SK-N-SH (cell line): ENCODE data around the gene PASK. TPM values are rescaled to one million over a fixed set of nuclear protein-coding genes. Genes with fewer than 3 reads are reported as not detected.

Source experiments
- CTCF ChIA-PET: fragments of 300-600, 350-600 bp; formaldehyde crosslinking; extraction: SDS; loops from one replicate; lab custom pipeline; 2021; lab: Yijun Ruan, JAX
- POLR2A ChIA-PET: fragments of 350-600 bp; sonication (Branson Sonifier 250); formaldehyde crosslinking; extraction: SDS; loops from one replicate; lab custom pipeline; 2020; ENCODE audit warnings: antibody characterized with exemption, inconsistent platforms; lab: Yijun Ruan, JAX
- DNase-seq: peaks from one replicate; pipeline ENCODE4 v3.0.0; 2012
- H2AFZ ChIP-seq: fragments of 200-600 bp; sonication (generic); 2 replicates; pipeline ENCODE4 v1.8.1; 2016; ENCODE audit warnings: antibody characterized with exemption, mild to moderate bottlenecking, low read depth
- H3F3A ChIP-seq: fragments of 200-600 bp; sonication (generic); replicated peaks from 2 replicates; pipeline ENCODE3; 2016; ENCODE audit warnings: antibody characterized with exemption, mild to moderate bottlenecking; ENCODE audit not compliant: insufficient read depth
- H3K27ac ChIP-seq, 2 experiments: fragments of 200-500 bp in 1 of 2; fragments of 200-600 bp in 1 of 2; sonication (Bioruptor generic) in 1 of 2; sonication (generic), shearing (Covaris generic) in 1 of 2; 2 replicates each; pipeline versions ENCODE4 v1.5.1 to v1.6.1; 2014 to 2016; ENCODE audit warnings: low read depth in 2 of 2, inconsistent platforms in 1 of 2, low read length in 1 of 2, mild to moderate bottlenecking in 1 of 2, mixed read lengths in 1 of 2
- H3K27me3 ChIP-seq: fragments of 200-600 bp; sonication (generic), shearing (Covaris generic); 2 replicates; pipeline ENCODE4 v1.6.1; 2016; ENCODE audit warnings: mixed run types; ENCODE audit not compliant: insufficient read depth
- H3K36me3 ChIP-seq, 2 experiments: fragments of 200-500 bp in 1 of 2; fragments of 200-600 bp in 1 of 2; sonication (Bioruptor generic) in 1 of 2; sonication (generic) in 1 of 2; replicated peaks in 1 of 2; 2 replicates each; pipeline versions ENCODE3 to v1.5.1; 2014 to 2016; ENCODE audit warnings: low read length in 1 of 2, mild to moderate bottlenecking in 1 of 2; ENCODE audit not compliant: insufficient read depth in 2 of 2, control insufficient read depth in 1 of 2
- H3K4me1 ChIP-seq, 2 experiments: fragments of 200-500 bp in 1 of 2; fragments of 200-600 bp in 1 of 2; sonication (Bioruptor generic) in 1 of 2; sonication (generic), shearing (Covaris generic) in 1 of 2; 2 replicates each; pipeline versions ENCODE4 v1.5.1 to v1.6.1; 2014 to 2016; ENCODE audit warnings: low read depth in 1 of 2, low read length in 1 of 2, mixed run types in 1 of 2; ENCODE audit not compliant: insufficient read depth in 2 of 2, control insufficient read depth in 1 of 2
- H3K4me2 ChIP-seq: fragments of 200-600 bp; sonication (generic), shearing (Covaris generic); 2 replicates; pipeline ENCODE4 v1.6.1; 2017; ENCODE audit warnings: mixed run types
- H3K4me3 ChIP-seq, 2 experiments: fragments of 200-500 bp in 1 of 2; fragments of 200-600 bp in 1 of 2; sonication (Bioruptor generic) in 1 of 2; sonication (generic), shearing (Covaris generic) in 1 of 2; 2 replicates each; pipeline versions ENCODE4 v1.5.1 to v1.8.1; 2014 to 2016; ENCODE audit warnings: low read depth in 2 of 2, inconsistent platforms in 1 of 2, low read length in 1 of 2, mild to moderate bottlenecking in 1 of 2, mixed read lengths in 1 of 2, moderate library complexity in 1 of 2
- H3K79me2 ChIP-seq: fragments of 200-600 bp; sonication (generic); 2 replicates; pipeline ENCODE4 v1.8.1; 2017; ENCODE audit warnings: mild to moderate bottlenecking; ENCODE audit not compliant: insufficient read depth
- H3K9ac ChIP-seq: fragments of 200-600 bp; sonication (generic); 2 replicates; pipeline ENCODE4 v1.6.1; 2017; ENCODE audit warnings: mixed run types
- H3K9me2 ChIP-seq: fragments of 200-600 bp; sonication (generic); 2 replicates; pipeline ENCODE4 v1.6.1; 2017; ENCODE audit warnings: mixed run types
- H3K9me3 ChIP-seq: fragments of 200-600 bp; sonication (generic); 2 replicates; pipeline ENCODE4 v1.6.1; 2017; ENCODE audit warnings: mixed run types, mild to moderate bottlenecking, moderate library complexity
- H4K20me1 ChIP-seq: fragments of 200-600 bp; sonication (generic); 2 replicates; pipeline ENCODE4 v1.6.1; 2017; ENCODE audit warnings: mild to moderate bottlenecking, mixed run types; ENCODE audit not compliant: insufficient read depth
- CHD2 ChIP-seq: fragments of 150-350 bp; IDR thresholded peaks from 2 replicates; pipeline ENCODE4 v1.6.1; 2018; ENCODE audit warnings: low read length; ENCODE audit not compliant: partially characterized antibody
- ELF1 ChIP-seq: IDR thresholded peaks from 2 replicates; pipeline ENCODE4 v1.4.0; 2012
- EZH2phosphoT487 ChIP-seq: fragments of 200-600 bp; sonication (generic); IDR thresholded peaks from 2 replicates; pipeline ENCODE4 v1.6.1; 2017; ENCODE audit warnings: low read depth, mixed run types, mild to moderate bottlenecking, antibody characterized with exemption, moderate library complexity, borderline replicate concordance
- FOXJ3 ChIP-seq: sonication (generic); formaldehyde crosslinking; IDR thresholded peaks from 2 replicates; pipeline ENCODE4 v1.5.1; 2020; ENCODE audit warnings: mild to moderate bottlenecking, missing genetic modification reagents
- FOXM1 ChIP-seq: IDR thresholded peaks from 2 replicates; pipeline ENCODE4 v1.4.0; 2012; ENCODE audit warnings: low read depth, mild to moderate bottlenecking
- GABPA ChIP-seq: IDR thresholded peaks from 2 replicates; pipeline ENCODE4 v1.4.0; 2012; ENCODE audit warnings: low read depth, mild to moderate bottlenecking
- GATA2 ChIP-seq: sonication (generic); formaldehyde crosslinking; IDR thresholded peaks from 2 replicates; pipeline ENCODE4 v1.5.0; 2020; ENCODE audit warnings: mild to moderate bottlenecking, missing genetic modification reagents
- JUND ChIP-seq: IDR thresholded peaks from 2 replicates; pipeline ENCODE4 v1.4.0; 2012
- MEF2A ChIP-seq: IDR thresholded peaks from 2 replicates; pipeline ENCODE4 v1.4.0; 2012; ENCODE audit warnings: low read depth, borderline replicate concordance
- RFX5 ChIP-seq: IDR thresholded peaks from 2 replicates; pipeline ENCODE4 v1.6.1; 2012; ENCODE audit warnings: mild to moderate bottlenecking, improper control_type of control experiment, low read length
- RXRA ChIP-seq: IDR thresholded peaks from 2 replicates; pipeline ENCODE4 v1.4.0; 2012; ENCODE audit warnings: low read depth, mild to moderate bottlenecking, borderline replicate concordance
- TAF1 ChIP-seq: IDR thresholded peaks from 2 replicates; pipeline ENCODE4 v1.6.1; 2012; ENCODE audit warnings: low read depth, mild to moderate bottlenecking, low read length, moderate library complexity, borderline replicate concordance
- WGBS: methylation state at CpG from one replicate; pipeline ENCODE4 v1.1.6; 2017; ENCODE audit warnings: low lambda C conversion rate; 5-methylcytosine and 5-hydroxymethylcytosine counted together
- polyA plus RNA-seq, 3 experiments: library from polyadenylated mRNA; depleted of rRNA; stranded (reverse); fragments of >200 nt; gene quantifications; 2 replicates each; pipeline ENCODE4 v1.2.3, GENCODE V29; 2012
- TF ChIP-seq, protein P1 (sequence below): IDR thresholded peaks from 2 replicates; pipeline ENCODE4 v1.4.0; 2012; ENCODE audit warnings: low read depth, borderline replicate concordance
- TF ChIP-seq, protein P2 (sequence below): IDR thresholded peaks from 2 replicates; pipeline ENCODE4; 2012
- TF ChIP-seq, protein P3 (sequence below): IDR thresholded peaks from 2 replicates; pipeline ENCODE4 v1.6.1; 2012; ENCODE audit warnings: mild to moderate bottlenecking, low read depth, low read length, moderate library complexity
- TF ChIP-seq, protein P4 (sequence below): IDR thresholded peaks from 2 replicates; pipeline ENCODE4 v1.4.0; 2012; ENCODE audit warnings: low read depth, borderline replicate concordance
- TF ChIP-seq, protein P5 (sequence below): fragments of 150-350 bp; IDR thresholded peaks from 2 replicates; pipeline ENCODE4 v1.6.1; 2017; ENCODE audit warnings: antibody characterized with exemption, low read length, low read depth, borderline replicate concordance

The PASK gene
- polyA plus RNA-seq, 1 of the 3 experiments (the other 2 are of a cell fraction) = 6.3 TPM

DNA sequence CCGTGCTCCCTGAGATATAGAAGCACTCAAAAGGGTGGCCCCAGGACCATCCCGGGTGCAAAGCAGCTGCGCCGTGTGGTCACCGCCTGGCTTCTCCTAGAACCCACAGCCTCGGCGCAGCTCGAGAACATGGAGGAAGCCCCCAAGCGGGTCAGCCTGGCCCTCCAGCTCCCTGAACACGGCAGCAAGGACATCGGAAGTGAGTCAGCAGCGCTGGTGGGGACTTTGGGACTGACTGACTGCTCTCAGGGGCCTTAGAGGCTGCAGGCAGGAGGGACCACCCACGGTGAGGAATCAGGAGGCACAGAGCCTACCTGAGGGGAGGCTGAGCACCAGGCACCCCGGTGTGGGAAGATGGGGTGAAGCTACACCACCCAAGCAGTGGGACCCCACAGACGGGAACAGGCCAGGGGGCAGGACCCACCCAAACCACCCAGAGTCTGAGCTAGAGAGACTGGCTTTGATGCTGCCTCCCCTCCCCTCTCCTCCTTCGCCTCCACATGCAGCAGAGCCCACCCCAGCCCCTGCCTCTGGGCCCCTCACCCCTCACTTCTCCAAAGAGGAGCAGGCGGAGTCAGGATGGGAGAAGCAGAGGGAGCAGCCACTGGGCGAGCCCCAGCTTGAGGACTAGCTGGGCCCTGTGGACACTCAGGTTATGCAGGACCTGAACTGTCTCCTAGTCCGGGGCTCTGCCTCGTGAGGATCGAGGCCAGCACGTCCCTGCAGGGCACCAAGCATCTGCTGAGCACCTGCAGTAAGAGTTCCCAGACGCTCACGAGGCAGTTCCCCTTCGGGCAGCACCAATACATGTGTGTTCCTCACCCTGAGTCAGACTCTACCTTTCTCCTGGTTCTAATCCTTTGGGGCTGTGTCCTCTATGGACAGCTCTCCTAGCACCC is 75.9 kb downstream of the PASK start:
- Histone ChIP-seq H3K4me1 (no peaks in the 10 kb centered on the region; a peak in 1 of 4 replicates), H3K9ac (no peak overlapping the region), H3K9me2 (no peaks in the 10 kb centered on the region), H3K4me2 (no peak overlapping the region), H3K9me3 (no peaks in the 10 kb centered on the region), H3K79me2 (no peaks in the 10 kb centered on the region), H3K27ac (no peak overlapping the region), H2AFZ (no peak overlapping the region), H3K4me3 (no peak overlapping the region), H3K27me3 (no peaks in the 10 kb centered on the region), H4K20me1 (no peaks in the 10 kb centered on the region), H3F3A (no peaks in the 10 kb centered on the region), H3K36me3 (no peaks in the 10 kb centered on the region)
- POLR2A ChIA-PET = no interaction called here
- no peak for DNase-seq
- CTCF ChIA-PET = interaction anchor here (1.1 to 1.5 kb wide), 3 partner anchors 67 to 222 kb away, joined by 3 to 5 read pairs (median 4); no protein-coding TSS in a partner anchor
- 63% methylated on average over 8 of the region's 25 CpGs for WGBS
- TF ChIP-seq JUND (no peak), MEF2A (no peak), CHD2 (no peak), RXRA (no peak), RFX5 (no peak), EZH2phosphoT487 (no peak), ELF1 (no peak), FOXM1 (no peak), TAF1 (no peak), GABPA (no peak), GATA2 (CRISPR knock-in tag) (no peak)
- TF ChIP-seq, protein P1, sequence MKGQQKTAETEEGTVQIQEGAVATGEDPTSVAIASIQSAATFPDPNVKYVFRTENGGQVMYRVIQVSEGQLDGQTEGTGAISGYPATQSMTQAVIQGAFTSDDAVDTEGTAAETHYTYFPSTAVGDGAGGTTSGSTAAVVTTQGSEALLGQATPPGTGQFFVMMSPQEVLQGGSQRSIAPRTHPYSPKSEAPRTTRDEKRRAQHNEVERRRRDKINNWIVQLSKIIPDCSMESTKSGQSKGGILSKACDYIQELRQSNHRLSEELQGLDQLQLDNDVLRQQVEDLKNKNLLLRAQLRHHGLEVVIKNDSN = no peak
- TF ChIP-seq, protein P2, sequence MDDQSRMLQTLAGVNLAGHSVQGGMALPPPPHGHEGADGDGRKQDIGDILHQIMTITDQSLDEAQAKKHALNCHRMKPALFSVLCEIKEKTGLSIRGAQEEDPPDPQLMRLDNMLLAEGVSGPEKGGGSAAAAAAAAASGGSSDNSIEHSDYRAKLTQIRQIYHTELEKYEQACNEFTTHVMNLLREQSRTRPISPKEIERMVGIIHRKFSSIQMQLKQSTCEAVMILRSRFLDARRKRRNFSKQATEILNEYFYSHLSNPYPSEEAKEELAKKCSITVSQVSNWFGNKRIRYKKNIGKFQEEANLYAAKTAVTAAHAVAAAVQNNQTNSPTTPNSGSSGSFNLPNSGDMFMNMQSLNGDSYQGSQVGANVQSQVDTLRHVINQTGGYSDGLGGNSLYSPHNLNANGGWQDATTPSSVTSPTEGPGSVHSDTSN = no peak

DNA sequence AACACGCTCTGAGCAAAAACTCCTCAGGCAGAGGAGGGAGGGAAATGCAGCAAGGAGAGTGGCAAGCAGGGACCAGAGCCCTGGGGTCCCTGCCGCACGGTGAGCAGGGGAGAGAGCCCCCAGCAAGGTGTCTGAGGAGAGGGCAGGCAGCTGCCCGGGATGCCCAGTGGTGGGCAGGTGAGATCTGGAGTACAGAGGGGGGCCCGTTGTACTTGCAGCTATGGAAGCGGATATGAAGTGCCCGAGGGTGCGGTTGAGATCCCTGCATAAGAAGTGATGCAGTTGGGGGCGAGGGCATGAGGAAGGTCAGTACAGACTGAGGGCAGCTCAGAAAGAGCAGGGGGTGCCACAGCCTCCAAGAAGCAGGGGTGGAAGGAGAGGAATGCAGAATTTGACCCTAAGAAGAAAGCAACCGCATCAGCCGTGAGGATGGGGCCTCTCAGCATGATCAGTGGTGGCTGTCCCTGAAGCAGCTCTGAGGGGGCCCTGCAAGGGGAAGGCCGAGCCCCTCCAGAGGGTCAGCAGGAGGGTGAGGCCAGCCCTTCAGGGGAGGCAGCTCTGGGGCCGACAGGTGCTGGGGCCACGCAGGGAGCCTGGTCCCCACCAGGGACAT is 76.6 kb downstream of the PASK start:
- no peak overlapping the region for H3K4me2 ChIP-seq
- no peak overlapping the region for H2AFZ ChIP-seq
- no peaks in the 10 kb centered on the region; a peak in 1 of 4 replicates for H3K4me1 ChIP-seq
- 68% methylated on average over 10 of the region's 14 CpGs for WGBS
- no peaks in the 10 kb centered on the region for H4K20me1 ChIP-seq
- DNase-seq = no peak
- ChIA-PET POLR2A (no interaction called here), CTCF (interaction anchor here (1.1 to 1.5 kb wide), 3 partner anchors 67 to 221 kb away, joined by 3 to 5 read pairs (median 4); no protein-coding TSS in a partner anchor)
- no peaks in the 10 kb centered on the region for H3K9me2 ChIP-seq
- no peaks in the 10 kb centered on the region for H3K27me3 ChIP-seq
- no peaks in the 10 kb centered on the region for H3K36me3 ChIP-seq
- no peaks in the 10 kb centered on the region for H3K9me3 ChIP-seq
- H3K9ac ChIP-seq = no peak overlapping the region
- H3K27ac ChIP-seq = no peak overlapping the region
- no peak overlapping the region for H3K4me3 ChIP-seq
- no peaks in the 10 kb centered on the region for H3F3A ChIP-seq
- H3K79me2 ChIP-seq = no peaks in the 10 kb centered on the region
- TF ChIP-seq, protein P3, sequence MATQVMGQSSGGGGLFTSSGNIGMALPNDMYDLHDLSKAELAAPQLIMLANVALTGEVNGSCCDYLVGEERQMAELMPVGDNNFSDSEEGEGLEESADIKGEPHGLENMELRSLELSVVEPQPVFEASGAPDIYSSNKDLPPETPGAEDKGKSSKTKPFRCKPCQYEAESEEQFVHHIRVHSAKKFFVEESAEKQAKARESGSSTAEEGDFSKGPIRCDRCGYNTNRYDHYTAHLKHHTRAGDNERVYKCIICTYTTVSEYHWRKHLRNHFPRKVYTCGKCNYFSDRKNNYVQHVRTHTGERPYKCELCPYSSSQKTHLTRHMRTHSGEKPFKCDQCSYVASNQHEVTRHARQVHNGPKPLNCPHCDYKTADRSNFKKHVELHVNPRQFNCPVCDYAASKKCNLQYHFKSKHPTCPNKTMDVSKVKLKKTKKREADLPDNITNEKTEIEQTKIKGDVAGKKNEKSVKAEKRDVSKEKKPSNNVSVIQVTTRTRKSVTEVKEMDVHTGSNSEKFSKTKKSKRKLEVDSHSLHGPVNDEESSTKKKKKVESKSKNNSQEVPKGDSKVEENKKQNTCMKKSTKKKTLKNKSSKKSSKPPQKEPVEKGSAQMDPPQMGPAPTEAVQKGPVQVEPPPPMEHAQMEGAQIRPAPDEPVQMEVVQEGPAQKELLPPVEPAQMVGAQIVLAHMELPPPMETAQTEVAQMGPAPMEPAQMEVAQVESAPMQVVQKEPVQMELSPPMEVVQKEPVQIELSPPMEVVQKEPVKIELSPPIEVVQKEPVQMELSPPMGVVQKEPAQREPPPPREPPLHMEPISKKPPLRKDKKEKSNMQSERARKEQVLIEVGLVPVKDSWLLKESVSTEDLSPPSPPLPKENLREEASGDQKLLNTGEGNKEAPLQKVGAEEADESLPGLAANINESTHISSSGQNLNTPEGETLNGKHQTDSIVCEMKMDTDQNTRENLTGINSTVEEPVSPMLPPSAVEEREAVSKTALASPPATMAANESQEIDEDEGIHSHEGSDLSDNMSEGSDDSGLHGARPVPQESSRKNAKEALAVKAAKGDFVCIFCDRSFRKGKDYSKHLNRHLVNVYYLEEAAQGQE = no peak
- no peak for TF ChIP-seq RXRA
- no peak for TF ChIP-seq FOXJ3
- TF ChIP-seq, protein P4, sequence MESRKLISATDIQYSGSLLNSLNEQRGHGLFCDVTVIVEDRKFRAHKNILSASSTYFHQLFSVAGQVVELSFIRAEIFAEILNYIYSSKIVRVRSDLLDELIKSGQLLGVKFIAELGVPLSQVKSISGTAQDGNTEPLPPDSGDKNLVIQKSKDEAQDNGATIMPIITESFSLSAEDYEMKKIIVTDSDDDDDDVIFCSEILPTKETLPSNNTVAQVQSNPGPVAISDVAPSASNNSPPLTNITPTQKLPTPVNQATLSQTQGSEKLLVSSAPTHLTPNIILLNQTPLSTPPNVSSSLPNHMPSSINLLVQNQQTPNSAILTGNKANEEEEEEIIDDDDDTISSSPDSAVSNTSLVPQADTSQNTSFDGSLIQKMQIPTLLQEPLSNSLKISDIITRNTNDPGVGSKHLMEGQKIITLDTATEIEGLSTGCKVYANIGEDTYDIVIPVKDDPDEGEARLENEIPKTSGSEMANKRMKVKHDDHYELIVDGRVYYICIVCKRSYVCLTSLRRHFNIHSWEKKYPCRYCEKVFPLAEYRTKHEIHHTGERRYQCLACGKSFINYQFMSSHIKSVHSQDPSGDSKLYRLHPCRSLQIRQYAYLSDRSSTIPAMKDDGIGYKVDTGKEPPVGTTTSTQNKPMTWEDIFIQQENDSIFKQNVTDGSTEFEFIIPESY = no peak
- TF ChIP-seq, protein P5, sequence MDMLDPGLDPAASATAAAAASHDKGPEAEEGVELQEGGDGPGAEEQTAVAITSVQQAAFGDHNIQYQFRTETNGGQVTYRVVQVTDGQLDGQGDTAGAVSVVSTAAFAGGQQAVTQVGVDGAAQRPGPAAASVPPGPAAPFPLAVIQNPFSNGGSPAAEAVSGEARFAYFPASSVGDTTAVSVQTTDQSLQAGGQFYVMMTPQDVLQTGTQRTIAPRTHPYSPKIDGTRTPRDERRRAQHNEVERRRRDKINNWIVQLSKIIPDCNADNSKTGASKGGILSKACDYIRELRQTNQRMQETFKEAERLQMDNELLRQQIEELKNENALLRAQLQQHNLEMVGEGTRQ = no peak
- TF ChIP-seq CHD2 = no peak
